NT2/D1 (cell line): ENCODE measurements around the gene PTPRN2.

ENCODE experiments used
- DNase-seq: peaks from one replicate; pipeline ENCODE4 v3.0.0-alpha.2; 2011; ENCODE audit warnings: low read depth, low spot score
- H3K27me3 ChIP-seq: 2 replicates; pipeline ENCODE4 v1.6.0; 2011; ENCODE audit warnings: mild to moderate bottlenecking; ENCODE audit not compliant: insufficient read length, insufficient read depth
- H3K36me3 ChIP-seq: 2 replicates; pipeline ENCODE4 v1.6.1; 2011; ENCODE audit warnings: mild to moderate bottlenecking, low read length, mixed read lengths; ENCODE audit not compliant: insufficient read depth, insufficient read length
- H3K4me1 ChIP-seq: 2 replicates; pipeline ENCODE4 v1.5.1; 2011; ENCODE audit not compliant: insufficient read depth, insufficient read length
- H3K4me3 ChIP-seq: 2 replicates; pipeline ENCODE4 v1.5.1; 2011; ENCODE audit warnings: low read depth; ENCODE audit not compliant: insufficient read length
- H3K9ac ChIP-seq: 2 replicates; pipeline ENCODE4 v1.6.0; 2011; ENCODE audit warnings: low read depth; ENCODE audit not compliant: insufficient read length
- H3K9me3 ChIP-seq: 2 replicates; pipeline ENCODE4 v1.5.1; 2011; ENCODE audit warnings: mild to moderate bottlenecking, low read length; ENCODE audit not compliant: insufficient read depth
- SUZ12 ChIP-seq: IDR thresholded peaks from 2 replicates; pipeline ENCODE4 v1.6.1; 2011; ENCODE audit not compliant: insufficient read length, insufficient read depth; ENCODE audit errors: extremely low read depth
- YY1 ChIP-seq: IDR thresholded peaks from 2 replicates; pipeline ENCODE4 v1.6.1; 2011; ENCODE audit not compliant: insufficient read length, insufficient read depth
- ZNF274 ChIP-seq: IDR thresholded peaks from 2 replicates; pipeline ENCODE4 v1.6.1; 2011; ENCODE audit warnings: mild to moderate bottlenecking, low read depth, low read length

Gene PTPRN2

DNA sequence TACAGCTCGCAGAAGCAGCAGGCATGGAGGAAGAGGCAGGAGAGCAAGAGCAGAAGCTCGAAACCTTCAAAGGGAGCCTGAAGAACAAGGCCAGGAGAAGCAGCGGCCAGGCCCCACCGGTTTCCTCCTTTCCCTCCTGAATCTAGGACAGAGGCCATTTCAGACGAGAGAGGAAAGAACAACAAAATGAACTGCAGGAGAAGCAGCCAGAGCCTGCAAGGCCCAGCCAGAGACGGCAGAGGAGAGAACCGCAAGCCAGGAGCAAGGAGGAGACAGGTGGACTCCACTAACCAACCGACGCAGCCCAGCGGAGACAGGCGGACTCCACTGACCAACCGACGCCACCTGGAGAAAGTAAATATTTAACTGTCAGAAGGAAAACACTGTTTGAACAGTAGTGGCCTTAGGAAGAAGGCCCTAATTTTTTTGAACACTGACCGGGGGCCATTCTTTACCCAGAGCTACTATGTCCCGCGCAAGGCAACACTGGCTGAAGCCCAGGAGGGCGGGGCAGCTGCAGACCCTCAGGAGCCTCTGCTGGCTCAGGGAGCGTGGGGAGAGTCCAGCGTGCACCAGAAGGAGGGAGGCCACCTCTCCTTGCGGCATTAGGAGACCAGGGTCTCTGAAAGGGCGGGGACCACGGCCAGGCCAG is 559.2 kb downstream of the PTPRN2 start:
- Histone ChIP-seq H3K27me3 (no peaks in the 10 kb centered on the region), H3K4me3 (no peak overlapping the region), H3K36me3 (no peaks in the 10 kb centered on the region), H3K9ac (no peak overlapping the region), H3K4me1 (no peaks in the 10 kb centered on the region), H3K9me3 (peaks cover 4% of the 10 kb centered on the region)
- no peak for DNase-seq
- TF ChIP-seq ZNF274: no peak

DNA sequence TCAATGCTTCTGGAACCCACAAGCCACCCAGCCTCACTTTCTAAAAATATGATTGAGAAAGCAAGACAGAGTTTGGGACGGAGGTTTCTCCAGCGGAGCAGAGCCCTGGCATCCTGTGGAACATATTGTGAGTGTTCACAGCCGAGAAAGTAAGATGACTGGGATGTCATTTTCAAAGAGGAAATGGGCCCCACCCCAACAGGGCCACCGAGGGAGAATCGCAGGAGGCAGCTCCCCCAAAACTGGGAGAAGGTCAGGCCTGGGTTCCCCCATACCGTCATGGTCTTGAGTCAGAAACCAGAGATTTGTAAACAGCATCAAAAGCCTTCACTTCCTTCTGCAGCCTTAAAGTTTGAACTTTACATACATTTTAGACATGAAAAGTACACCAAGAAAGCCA is 560.0 kb downstream of the PTPRN2 start:
- Histone ChIP-seq H3K27me3 (no peaks in the 10 kb centered on the region), H3K4me1 (no peaks in the 10 kb centered on the region), H3K36me3 (no peaks in the 10 kb centered on the region), H3K9ac (no peak overlapping the region), H3K4me3 (no peak overlapping the region), H3K9me3 (no peaks in the 10 kb centered on the region)
- no peak for TF ChIP-seq SUZ12
- no peak for TF ChIP-seq YY1
- TF ChIP-seq ZNF274: no peak
- no peak for DNase-seq

DNA sequence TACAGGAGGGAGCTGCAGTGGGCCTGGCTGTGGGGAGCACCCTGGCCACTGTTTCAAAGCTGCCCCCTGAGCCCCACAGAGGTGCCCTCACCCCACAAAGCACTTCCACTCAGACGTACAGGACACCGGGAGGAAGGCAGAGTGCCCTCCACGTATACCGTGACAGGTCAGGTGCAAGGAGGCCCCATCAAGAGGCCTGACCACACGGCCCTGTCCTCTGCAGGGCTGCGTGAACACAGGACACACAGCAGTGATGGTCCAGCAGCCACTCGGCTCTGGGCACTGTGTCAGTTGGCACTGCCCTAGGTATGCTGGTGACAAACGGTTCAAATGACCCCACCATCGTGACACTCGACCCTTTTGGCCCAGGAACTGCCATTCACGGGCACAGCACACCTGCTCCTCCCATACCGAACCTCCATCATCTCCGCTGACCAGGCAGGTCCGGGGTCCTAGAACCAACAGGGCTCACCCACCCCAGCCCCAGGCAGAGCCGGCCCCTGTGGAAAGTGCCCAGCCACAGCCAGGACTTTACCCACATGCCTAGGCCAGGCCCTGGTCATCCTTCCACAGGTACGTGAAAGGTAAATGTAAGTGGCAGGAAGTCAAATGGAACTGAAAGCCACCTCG is 560.9 kb downstream of the PTPRN2 start:
- no peak for TF ChIP-seq SUZ12
- TF ChIP-seq ZNF274: no peak
- TF ChIP-seq YY1: no peak
- DNase-seq: no peak
- no peak overlapping the region for H3K4me3 ChIP-seq
- no peaks in the 10 kb centered on the region for H3K27me3 ChIP-seq
- no peak overlapping the region for H3K9ac ChIP-seq
- H3K4me1 ChIP-seq: no peaks in the 10 kb centered on the region
- H3K36me3 ChIP-seq: no peaks in the 10 kb centered on the region
- no peaks in the 10 kb centered on the region for H3K9me3 ChIP-seq

DNA sequence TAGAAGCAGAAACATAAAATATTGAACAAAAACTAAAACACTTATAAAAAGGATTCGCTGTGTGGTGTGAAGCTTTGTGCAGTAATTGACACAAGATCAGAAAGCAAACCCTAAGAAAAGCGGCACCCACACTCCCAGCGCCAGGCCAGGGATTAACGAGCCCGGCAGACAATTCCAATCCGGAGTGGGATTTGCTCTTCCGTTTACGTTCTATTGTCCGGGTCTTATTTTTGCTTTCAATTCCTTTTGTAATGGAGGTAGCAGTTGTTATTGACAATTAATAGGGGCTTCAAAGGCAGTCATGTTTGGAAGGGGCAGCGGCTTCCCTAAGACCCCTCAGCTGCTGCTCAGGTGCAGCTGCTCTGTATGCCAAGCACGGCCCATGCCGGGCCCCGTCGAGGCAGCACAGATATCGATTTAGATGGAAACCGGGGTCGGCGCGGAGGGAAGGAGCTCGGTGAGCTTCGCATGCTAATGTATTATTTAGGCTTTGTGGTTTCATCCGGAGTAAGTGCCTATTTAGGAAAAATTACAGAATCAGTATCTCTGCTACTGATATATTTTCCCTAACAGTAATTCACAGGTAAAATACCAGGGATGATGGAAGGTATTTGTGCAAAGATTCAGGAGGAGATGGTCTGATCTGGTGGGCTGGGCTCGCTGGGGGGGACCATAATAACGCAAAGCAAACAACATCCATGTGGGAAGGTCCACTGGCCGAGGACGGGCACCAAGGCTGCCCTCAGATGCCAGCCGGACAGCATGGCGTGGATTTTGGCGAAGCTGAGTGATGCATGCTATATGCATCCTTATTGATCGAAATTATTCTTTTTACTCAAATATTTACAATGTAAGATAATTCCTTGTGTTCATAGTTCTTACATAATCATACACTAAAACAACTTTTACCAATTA is 561.7 kb downstream of the PTPRN2 start:
- TF ChIP-seq YY1 (no peak), SUZ12 (no peak), ZNF274 (no peak)
- no peaks in the 10 kb centered on the region for H3K4me1 ChIP-seq
- DNase-seq: no peak
- H3K9ac ChIP-seq: no peak overlapping the region
- H3K9me3 ChIP-seq: no peaks in the 10 kb centered on the region
- H3K4me3 ChIP-seq: no peak overlapping the region
- no peaks in the 10 kb centered on the region for H3K27me3 ChIP-seq
- H3K36me3 ChIP-seq: no peaks in the 10 kb centered on the region

DNA sequence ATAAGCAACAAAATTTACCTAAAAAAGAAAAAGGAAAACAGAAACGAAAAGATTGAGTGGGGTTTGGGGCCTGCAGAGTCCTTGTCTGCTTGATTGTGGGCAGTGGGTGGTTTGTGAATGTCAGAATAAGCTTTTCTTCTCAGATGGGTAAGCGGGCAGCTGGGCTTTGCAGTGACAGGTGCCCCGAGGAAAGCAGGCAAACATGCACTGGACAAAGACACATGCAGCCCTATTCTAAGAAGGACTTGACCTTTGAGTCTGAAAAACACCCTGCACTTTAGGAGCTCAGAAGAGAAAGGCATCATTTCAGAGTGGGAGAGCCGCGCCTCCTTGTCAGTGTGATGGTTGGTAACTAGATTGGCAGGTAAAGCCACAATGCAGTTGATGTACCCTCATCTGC is 562.7 kb downstream of the PTPRN2 start:
- no peak for TF ChIP-seq SUZ12
- H3K36me3 ChIP-seq: no peaks in the 10 kb centered on the region
- no peak overlapping the region for H3K4me3 ChIP-seq
- H3K27me3 ChIP-seq: peaks cover 8% of the 10 kb centered on the region
- no peak for DNase-seq
- H3K4me1 ChIP-seq: no peaks in the 10 kb centered on the region
- no peak overlapping the region for H3K9ac ChIP-seq
- H3K9me3 ChIP-seq: no peaks in the 10 kb centered on the region

DNA sequence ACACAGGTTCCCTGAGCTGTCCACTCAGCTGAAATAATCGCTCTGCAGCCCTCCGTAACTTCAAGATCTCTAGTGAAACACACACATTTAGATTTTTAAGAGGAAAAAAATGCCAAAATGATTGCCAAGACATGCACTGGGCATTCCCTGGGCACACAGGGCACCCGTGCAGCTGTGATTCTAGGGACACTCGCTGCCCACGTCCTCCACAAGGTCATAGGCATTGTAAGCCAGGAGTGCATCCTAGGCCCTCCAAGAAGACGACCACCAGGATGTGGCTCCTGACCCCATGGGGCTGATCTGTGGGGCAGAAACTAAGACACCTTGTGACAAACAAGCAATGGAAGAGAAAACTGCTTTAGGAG is 563.3 kb downstream of the PTPRN2 start:
- Histone ChIP-seq H3K9me3 (no peaks in the 10 kb centered on the region), H3K36me3 (no peaks in the 10 kb centered on the region)
- TF ChIP-seq YY1 (no peak), ZNF274 (no peak), SUZ12 (no peak)

DNA sequence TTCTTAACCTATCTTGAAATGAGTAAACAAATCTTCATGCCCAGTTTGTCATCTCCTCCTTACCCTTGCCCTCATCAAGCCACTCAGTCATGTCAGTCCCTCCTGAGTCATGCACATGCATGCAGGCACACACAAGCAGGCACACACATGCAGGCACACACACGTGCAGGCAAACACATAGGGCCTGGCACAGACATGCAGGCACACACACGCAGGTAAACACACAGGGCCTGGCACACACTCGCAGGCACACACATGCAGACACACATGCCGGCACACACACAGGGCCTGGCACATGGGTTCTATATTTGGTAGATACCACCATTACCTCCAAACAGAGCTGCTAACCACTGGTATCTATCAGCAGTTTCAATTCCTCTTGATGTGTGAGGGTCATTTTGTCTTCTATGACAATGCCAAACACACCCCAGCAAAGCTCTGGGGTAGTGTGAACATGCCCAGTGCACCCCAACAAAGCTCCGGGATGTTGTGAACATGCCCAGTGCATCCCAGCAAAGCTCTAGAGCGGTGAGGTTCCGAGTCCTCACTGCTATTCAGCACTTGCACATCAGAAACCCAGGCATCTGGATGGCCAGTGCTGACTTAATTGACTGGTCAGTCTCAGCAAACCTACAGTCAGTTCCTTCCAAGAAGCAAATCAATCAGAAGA is 563.8 kb downstream of the PTPRN2 start:
- H3K27me3 ChIP-seq: peaks cover 11% of the 10 kb centered on the region
- H3K36me3 ChIP-seq: no peaks in the 10 kb centered on the region
- H3K9me3 ChIP-seq: no peaks in the 10 kb centered on the region
- H3K9ac ChIP-seq: no peak overlapping the region
- no peaks in the 10 kb centered on the region for H3K4me1 ChIP-seq
- no peak overlapping the region for H3K4me3 ChIP-seq
- no peak for DNase-seq
- TF ChIP-seq YY1 (no peak), ZNF274 (no peak), SUZ12 (no peak)

More for the DNA sequence above, 563.3 kb downstream of the PTPRN2 start:
- Histone ChIP-seq H3K27me3 (peaks cover 11% of the 10 kb centered on the region), H3K4me3 (no peak overlapping the region), H3K4me1 (no peaks in the 10 kb centered on the region), H3K9ac (no peak overlapping the region)
- DNase-seq: no peak
